HCT116 (cell line): Measurements from ENCODE around the gene PRKN. TPM values are rescaled to one million over a fixed set of nuclear protein-coding genes. Genes with fewer than 3 reads are reported as not detected.

Source experiments
- ATAC-seq: fragments of 200-7000 bp; cut with Tn5 transposase; 2 replicates; pipeline ENCODE4 v1.9.1; 2020; ENCODE audit warnings: mild to moderate bottlenecking, moderate library complexity
- BruUV-seq: library from RNA; stranded (reverse); fragments of 400-500 nt; replicated peaks from 2 replicates; lab custom pipeline; 2021; lab: Mats Ljungman, UMichigan
- CTCF ChIA-PET: fragments of 300-600 bp; sonication (Branson Sonifier 250); formaldehyde crosslinking; loops from one replicate; lab custom pipeline; 2021; ENCODE audit warnings: antibody characterized with exemption; lab: Charles Lee
- POLR2A ChIA-PET: fragments of 300-600, 350-600 bp; sonication (Branson Sonifier 250); formaldehyde crosslinking; loops from one replicate; lab custom pipeline; 2021; ENCODE audit warnings: antibody characterized with exemption; lab: Charles Lee
- RAD21 ChIA-PET, 2 experiments: fragments of 300-600 bp; sonication (Branson Sonifier 250); formaldehyde crosslinking; loops; one replicate each; lab custom pipeline; 2023; ENCODE audit warnings: low total read pairs in 2 of 2; ENCODE audit not compliant: uncharacterized antibody in 2 of 2, unreplicated experiment in 2 of 2, low non-redundant PET in 1 of 2; lab: Charles Lee
- DNase-seq: peaks from one replicate; pipeline ENCODE4 v3.0.0-alpha.2; 2010; ENCODE audit warnings: low read depth, low spot score
- H2AFZ ChIP-seq: fragments of 200-600 bp; shearing (Covaris generic), sonication (generic); 2 replicates; pipeline ENCODE4 v1.6.1; 2017; ENCODE audit warnings: low read depth, mixed run types, mixed read lengths, antibody characterized with exemption, low read length; ENCODE audit not compliant: poor library complexity, severe bottlenecking
- H3K27ac ChIP-seq: 2 replicates; pipeline ENCODE4 v1.5.1; 2012; ENCODE audit warnings: low read depth, low read length
- H3K27me3 ChIP-seq: fragments of 200-600 bp; sonication (generic); 2 replicates; pipeline ENCODE4 v1.6.1; 2016; ENCODE audit warnings: mixed run types, low read length, mixed read lengths; ENCODE audit not compliant: insufficient read depth
- H3K36me3 ChIP-seq, 2 experiments: fragments of 200-500 bp in 1 of 2; fragments of 200-600 bp in 1 of 2; sonication (Bioruptor generic) in 1 of 2; sonication (generic) in 1 of 2; 2 replicates each; pipeline versions ENCODE4 v1.5.1 to v1.6.1; 2014 to 2016; ENCODE audit warnings: low read length in 2 of 2, inconsistent platforms in 1 of 2, mixed read lengths in 1 of 2, mixed run types in 1 of 2; ENCODE audit not compliant: insufficient read depth in 2 of 2, control insufficient read depth in 1 of 2
- H3K4me1 ChIP-seq, 2 experiments: fragments of 200-600 bp in 1 of 2; sonication (generic) in 1 of 2; 2 replicates each; pipeline versions ENCODE4 v1.5.1 to v1.6.1; 2012 to 2017; ENCODE audit warnings: low read length in 2 of 2, inconsistent platforms in 1 of 2, mild to moderate bottlenecking in 1 of 2, mixed read lengths in 1 of 2, mixed run types in 1 of 2, moderate library complexity in 1 of 2; ENCODE audit not compliant: insufficient read depth in 2 of 2, control insufficient read depth in 1 of 2
- H3K4me2 ChIP-seq: fragments of 200-600 bp; sonication (generic); 2 replicates; pipeline ENCODE4 v1.6.1; 2017; ENCODE audit warnings: mixed run types, low read length, mixed read lengths
- H3K4me3 ChIP-seq, 2 experiments: fragments of 200-600 bp in 1 of 2; sonication (generic) in 1 of 2; replicated peaks in 1 of 2; 2 replicates each; pipeline ENCODE4 v1.5.1; 2011 to 2016; ENCODE audit warnings: low read length in 2 of 2, control low read depth in 1 of 2, low read depth in 1 of 2, mild to moderate bottlenecking in 1 of 2, mixed read lengths in 1 of 2, mixed run types in 1 of 2
- H3K79me2 ChIP-seq: fragments of 200-600 bp; sonication (generic); 2 replicates; pipeline ENCODE4 v1.6.1; 2017; ENCODE audit warnings: mild to moderate bottlenecking, mixed run types, low read length, moderate library complexity, mixed read lengths; ENCODE audit not compliant: insufficient read depth
- H3K9ac ChIP-seq: fragments of 200-600 bp; sonication (generic); 2 replicates; pipeline ENCODE4 v1.6.1; 2016; ENCODE audit warnings: low read length, mixed read lengths
- H3K9me2 ChIP-seq: fragments of 200-600 bp; sonication (generic), shearing (Covaris generic); 2 replicates; pipeline ENCODE4 v1.6.1; 2017; ENCODE audit warnings: mixed run types, mild to moderate bottlenecking, moderate library complexity; ENCODE audit not compliant: insufficient read depth
- H3K9me3 ChIP-seq, 2 experiments: fragments of 200-500 bp in 1 of 2; fragments of 200-600 bp in 1 of 2; sonication (Bioruptor generic) in 1 of 2; sonication (generic) in 1 of 2; 2 replicates each; pipeline ENCODE4 v1.6.1; 2014 to 2017; ENCODE audit warnings: low read length in 2 of 2, mixed read lengths in 2 of 2, inconsistent platforms in 1 of 2, low read depth in 1 of 2, mild to moderate bottlenecking in 1 of 2, mixed run types in 1 of 2, moderate library complexity in 1 of 2; ENCODE audit not compliant: control insufficient read depth in 1 of 2, insufficient read depth in 1 of 2
- H4K20me1 ChIP-seq: fragments of 200-600 bp; sonication (generic), shearing (Covaris generic); 2 replicates; pipeline ENCODE4 v1.6.1; 2017; ENCODE audit warnings: mixed run types, mild to moderate bottlenecking, moderate library complexity; ENCODE audit not compliant: insufficient read depth
- CBX3 ChIP-seq: IDR thresholded peaks from 2 replicates; pipeline ENCODE4 v1.6.1; 2012; ENCODE audit warnings: low read depth
- CEBPB ChIP-seq: IDR thresholded peaks from 2 replicates; pipeline ENCODE4 v1.6.1; 2012; ENCODE audit warnings: low read depth
- EGR1 ChIP-seq: IDR thresholded peaks from 2 replicates; pipeline ENCODE4 v1.6.1; 2012; ENCODE audit warnings: low read depth
- ELF1 ChIP-seq: IDR thresholded peaks from 2 replicates; pipeline ENCODE4 v1.6.1; 2012; ENCODE audit warnings: low read depth, borderline replicate concordance
- RAD21 ChIP-seq: IDR thresholded peaks from 2 replicates; pipeline ENCODE4 v1.6.1; 2012; ENCODE audit warnings: low read depth, mild to moderate bottlenecking
- SP1 ChIP-seq: IDR thresholded peaks from 2 replicates; pipeline ENCODE4 v1.6.1; 2012; ENCODE audit warnings: low read depth
- SRF ChIP-seq: IDR thresholded peaks from 2 replicates; pipeline ENCODE4 v1.6.1; 2012; ENCODE audit warnings: low read depth
- YY1 ChIP-seq: IDR thresholded peaks from 2 replicates; pipeline ENCODE4 v1.6.1; 2011; ENCODE audit warnings: low read length, low read depth, moderate library complexity, mild to moderate bottlenecking; ENCODE audit not compliant: insufficient replicate concordance; ENCODE audit errors: extremely low read depth
- ZFX ChIP-seq: fragments of 450-650 bp; IDR thresholded peaks from 2 replicates; pipeline ENCODE4 v1.6.1; 2017
- ZNF274 ChIP-seq: fragments of 200-500 bp; sonication (Bioruptor generic); IDR thresholded peaks from 2 replicates; pipeline ENCODE4 v1.6.1; 2014; ENCODE audit warnings: mild to moderate bottlenecking, low read depth, low read length, inconsistent platforms
- intact Hi-C: fragments of 100-400 bp; cut with micrococcal nuclease; formaldehyde crosslinking; loops from 2 replicates; pipeline ENCODE4 v1.10.0; 2022
- total RNA-seq: library from RNA; stranded (reverse); gene quantifications from one replicate; pipeline ENCODE4 v1.2.1, GENCODE V29; 2021; ENCODE audit not compliant: unreplicated experiment
- TF ChIP-seq, protein P1 (sequence below): IDR thresholded peaks from 2 replicates; pipeline ENCODE4 v1.6.1; 2011; ENCODE audit warnings: mild to moderate bottlenecking, low read length, moderate library complexity; ENCODE audit not compliant: insufficient replicate concordance; ENCODE audit errors: extremely low read depth

The PRKN gene
- total RNA-seq, 1 experiment from 2014 or later, result 2.6 TPM

DNA sequence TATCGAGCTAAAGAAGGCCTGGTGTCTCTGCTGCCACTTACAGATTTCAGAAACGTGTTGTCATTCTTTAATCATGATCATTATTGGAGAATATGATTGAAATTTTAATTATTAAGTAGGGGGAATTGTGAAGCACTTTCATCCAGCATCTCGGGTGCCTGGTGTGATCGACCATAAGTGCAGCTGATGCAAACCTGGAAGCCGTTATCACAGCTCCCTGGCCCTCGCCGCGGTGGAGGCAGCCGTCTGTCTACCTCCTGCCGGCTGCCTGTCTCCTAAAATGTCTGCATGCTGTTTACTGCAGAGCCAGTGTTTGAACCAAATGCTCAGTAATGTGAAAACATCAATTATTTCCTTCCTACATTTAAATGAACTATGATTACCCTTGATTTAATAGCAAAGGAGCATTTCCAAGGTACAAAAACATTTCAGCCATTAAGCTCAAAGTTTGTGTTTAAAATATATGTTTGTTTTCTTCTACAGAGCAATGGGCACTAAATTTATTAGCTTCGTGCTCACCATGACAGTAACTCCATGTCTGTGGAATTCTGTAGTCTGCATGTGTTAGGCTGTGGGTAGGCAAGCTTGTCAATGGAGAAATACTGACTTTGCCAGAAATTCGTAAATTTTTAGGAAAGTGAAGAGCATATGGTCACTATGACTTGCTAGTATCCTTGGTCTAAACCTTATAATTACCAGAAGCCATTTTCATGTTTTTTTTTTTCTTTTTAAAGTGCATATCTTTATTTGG is 1269.2 kb downstream of the PRKN start:
- CTCF ChIA-PET, result interaction anchor here (0.9 kb wide), 1 partner anchor 40 kb away, joined by 3 read pairs; no protein-coding TSS in a partner anchor
- Histone ChIP-seq H3K4me3 (no peak overlapping the region), H3K27ac (no peak overlapping the region), H3K4me1 (peaks cover 0 to 11% of the 10 kb centered on the region in 2 experiments; a peak in 2 of 4 replicates), H3K27me3 (no peaks in the 10 kb centered on the region), H4K20me1 (no peaks in the 10 kb centered on the region), H2AFZ (no peak overlapping the region), H3K9ac (no peak overlapping the region), H3K9me3 (no peaks in the 10 kb centered on the region), H3K79me2 (no peaks in the 10 kb centered on the region), H3K4me2 (no peak overlapping the region), H3K36me3 (no peaks in the 10 kb centered on the region), H3K9me2 (no peaks in the 10 kb centered on the region)
- intact Hi-C loops, result no loop called here
- BruUV-seq, result no TSS peak
- no peak for DNase-seq
- RAD21 ChIA-PET, result no interaction called here
- no peak for ATAC-seq
- POLR2A ChIA-PET, result no interaction called here
- TF ChIP-seq YY1 (no peak), ZNF274 (no peak), CEBPB (no peak), CBX3 (no peak), RAD21 (no peak), SRF (no peak), EGR1 (no peak), ELF1 (no peak), ZFX (no peak), SP1 (no peak)
- TF ChIP-seq, protein P1, sequence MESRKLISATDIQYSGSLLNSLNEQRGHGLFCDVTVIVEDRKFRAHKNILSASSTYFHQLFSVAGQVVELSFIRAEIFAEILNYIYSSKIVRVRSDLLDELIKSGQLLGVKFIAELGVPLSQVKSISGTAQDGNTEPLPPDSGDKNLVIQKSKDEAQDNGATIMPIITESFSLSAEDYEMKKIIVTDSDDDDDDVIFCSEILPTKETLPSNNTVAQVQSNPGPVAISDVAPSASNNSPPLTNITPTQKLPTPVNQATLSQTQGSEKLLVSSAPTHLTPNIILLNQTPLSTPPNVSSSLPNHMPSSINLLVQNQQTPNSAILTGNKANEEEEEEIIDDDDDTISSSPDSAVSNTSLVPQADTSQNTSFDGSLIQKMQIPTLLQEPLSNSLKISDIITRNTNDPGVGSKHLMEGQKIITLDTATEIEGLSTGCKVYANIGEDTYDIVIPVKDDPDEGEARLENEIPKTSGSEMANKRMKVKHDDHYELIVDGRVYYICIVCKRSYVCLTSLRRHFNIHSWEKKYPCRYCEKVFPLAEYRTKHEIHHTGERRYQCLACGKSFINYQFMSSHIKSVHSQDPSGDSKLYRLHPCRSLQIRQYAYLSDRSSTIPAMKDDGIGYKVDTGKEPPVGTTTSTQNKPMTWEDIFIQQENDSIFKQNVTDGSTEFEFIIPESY, result no peak
